Naive thymus-derived CD4-positive, alpha-beta T cell (primary cell): Measurements from ENCODE around the gene KCNK6. TPM values are rescaled to one million over a fixed set of nuclear protein-coding genes. Genes with fewer than 3 reads are reported as not detected.

ENCODE experiments used
- ATAC-seq: fragments of 150-1000 bp; cut with Tn5 transposase; 2 replicates; pipeline ENCODE4 v1.10.0; 2021; ENCODE audit warnings: mild to moderate bottlenecking, moderate library complexity
- CTCF ChIA-PET: fragments of 350-600 bp; sonication (Branson Sonifier 250); formaldehyde crosslinking; loops from one replicate; lab custom pipeline; 2021; ENCODE audit warnings: antibody characterized with exemption; lab: Charles Lee
- POLR2A ChIA-PET: fragments of 350-600 bp; sonication (Branson Sonifier 250); formaldehyde crosslinking; loops from one replicate; lab custom pipeline; 2021; ENCODE audit warnings: antibody characterized with exemption, inconsistent platforms; lab: Charles Lee
- DNase-seq, 9 donors: peaks; one replicate each; pipeline versions ENCODE4 v3.0.0 to v3.0.0-alpha.2; 2020 to 2022; ENCODE audit warnings: mixed read lengths in 1 of 9
- H3K27ac ChIP-seq: one replicate; pipeline ENCODE4 v1.7.0; 2013; ENCODE audit warnings: mild to moderate bottlenecking, low read depth, low read length, moderate library complexity
- H3K27me3 ChIP-seq, 2 donors: one replicate each; pipeline ENCODE4 v1.7.0; 2013; ENCODE audit warnings: low read length in 2 of 2, mild to moderate bottlenecking in 2 of 2, moderate library complexity in 2 of 2; ENCODE audit not compliant: control insufficient read depth in 2 of 2, insufficient read depth in 2 of 2
- H3K36me3 ChIP-seq, 3 experiments: 1 replicate in 2 of 3; 2 replicates in 1 of 3; pipeline ENCODE4 v1.7.0; 2013; ENCODE audit warnings: low read length in 3 of 3, mild to moderate bottlenecking in 3 of 3, moderate library complexity in 1 of 3; ENCODE audit not compliant: insufficient read depth in 3 of 3, control insufficient read depth in 2 of 3
- H3K4me1 ChIP-seq, 2 donors: one replicate each; pipeline ENCODE4 v1.7.0; 2013; ENCODE audit warnings: low read length in 2 of 2, mild to moderate bottlenecking in 2 of 2, moderate library complexity in 1 of 2; ENCODE audit not compliant: control insufficient read depth in 2 of 2, insufficient read depth in 2 of 2
- H3K4me3 ChIP-seq: 2 replicates; pipeline ENCODE4 v1.7.0; 2013; ENCODE audit warnings: mild to moderate bottlenecking, low read length
- H3K9me3 ChIP-seq, 3 experiments: 1 replicate in 2 of 3; 2 replicates in 1 of 3; pipeline ENCODE4 v1.7.0; 2013; ENCODE audit warnings: low read length in 3 of 3; ENCODE audit not compliant: control insufficient read depth in 2 of 3
- H3K27ac Mint-ChIP-seq, 9 donors: one replicate each; pipeline ENCODE4 v1.8.0; 2020 to 2022; ENCODE audit warnings: mixed read lengths in 9 of 9, mild to moderate bottlenecking in 8 of 9, moderate library complexity in 5 of 9, inconsistent platforms in 2 of 9
- H3K27me3 Mint-ChIP-seq, 5 donors: one replicate each; pipeline ENCODE4 v1.8.0; 2021 to 2022; ENCODE audit warnings: mixed read lengths in 5 of 5, mild to moderate bottlenecking in 1 of 5
- H3K36me3 Mint-ChIP-seq, 5 donors: one replicate each; pipeline ENCODE4 v1.8.0; 2020 to 2022; ENCODE audit warnings: mixed read lengths in 5 of 5, mild to moderate bottlenecking in 3 of 5, inconsistent platforms in 1 of 5
- H3K4me1 Mint-ChIP-seq, 7 donors: one replicate each; pipeline ENCODE4 v1.8.0; 2020 to 2022; ENCODE audit warnings: mixed read lengths in 7 of 7, mild to moderate bottlenecking in 3 of 7, inconsistent platforms in 1 of 7
- H3K4me3 Mint-ChIP-seq, 10 donors: one replicate each; pipeline ENCODE4 v1.8.0; 2020 to 2022; ENCODE audit warnings: mild to moderate bottlenecking in 10 of 10, mixed read lengths in 10 of 10, moderate library complexity in 6 of 10, inconsistent platforms in 2 of 10
- H3K9me3 Mint-ChIP-seq, 11 donors: one replicate each; pipeline ENCODE4 v1.8.0; 2020 to 2022; ENCODE audit warnings: mixed read lengths in 11 of 11, mild to moderate bottlenecking in 4 of 11, inconsistent platforms in 1 of 11, moderate library complexity in 1 of 11
- intact Hi-C, 2 donors: fragments of 100-400 bp; cut with micrococcal nuclease; formaldehyde crosslinking; loops; one replicate each; pipeline ENCODE4 v1.15.1; 2023
- polyA plus RNA-seq, 2 donors: library from polyadenylated mRNA; unstranded; fragments of 300-500 nt; fragmentation: Illumina TruSeq; gene quantifications; one replicate each; pipeline ENCODE4 v1.2.3, GENCODE V29; 2021
- total RNA-seq, 6 experiments: library from RNA in 5 of 6; stranded (reverse) in 5 of 6; gene quantifications; 1 replicate in 5 of 6; 2 replicates in 1 of 6; pipeline ENCODE4 v1.2.3 and lab custom pipeline; 2021 to 2026

The KCNK6 gene
- total and polyA plus RNA-seq, 7 experiments from 2014 or later = 1.8 to 19.9 (median 9.2) TPM

DNA sequence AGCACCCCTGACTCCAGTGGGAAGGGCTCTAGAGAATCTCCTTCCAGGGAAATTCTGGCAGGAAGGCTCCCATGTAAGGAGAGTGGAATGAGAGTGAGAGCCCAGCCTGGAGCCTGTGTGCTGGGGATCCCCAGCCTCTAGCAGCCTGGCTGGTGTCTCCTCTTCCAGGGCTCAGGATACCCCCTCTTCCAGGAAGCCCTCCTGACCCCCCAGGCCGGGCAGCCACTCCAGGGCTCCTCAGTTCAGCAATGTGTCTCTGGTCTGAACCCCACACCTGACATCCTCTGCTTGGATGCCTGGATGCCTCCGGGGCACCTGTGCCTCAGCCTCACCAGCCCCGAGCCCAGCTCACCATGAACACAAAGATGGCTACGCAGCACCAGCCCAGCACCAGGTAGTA, 12.6 kb upstream of the KCNK6 start:
- intact Hi-C loops = no loop called here
- Mint-ChIP-seq H3K9me3 (peaks cover 0 to 2% (median 0%) of the 10 kb centered on the region in 11 donors), H3K27me3 (no peaks in the 10 kb centered on the region), H3K4me1 (peaks cover 0 to 11% (median 4%) of the 10 kb centered on the region in 7 donors), H3K36me3 (peaks cover 4 to 18% (median 5%) of the 10 kb centered on the region in 5 donors), H3K27ac (peak overlapping the region in 1 of 9 donors; percentile 20), H3K4me3 (no peak overlapping the region)
- DNase-seq (no peak), ATAC-seq (no peak)
- no peak overlapping the region for H3K4me3 ChIP-seq
- no peaks in the 10 kb centered on the region for H3K4me1 ChIP-seq
- no peak overlapping the region for H3K27ac ChIP-seq
- peaks cover 0 to 38% (median 0%) of the 10 kb centered on the region in 3 experiments for H3K36me3 ChIP-seq
- POLR2A ChIA-PET = no interaction called here
- no peaks in the 10 kb centered on the region for H3K27me3 ChIP-seq
- CTCF ChIA-PET = no interaction called here
- no peaks in the 10 kb centered on the region for H3K9me3 ChIP-seq

DNA sequence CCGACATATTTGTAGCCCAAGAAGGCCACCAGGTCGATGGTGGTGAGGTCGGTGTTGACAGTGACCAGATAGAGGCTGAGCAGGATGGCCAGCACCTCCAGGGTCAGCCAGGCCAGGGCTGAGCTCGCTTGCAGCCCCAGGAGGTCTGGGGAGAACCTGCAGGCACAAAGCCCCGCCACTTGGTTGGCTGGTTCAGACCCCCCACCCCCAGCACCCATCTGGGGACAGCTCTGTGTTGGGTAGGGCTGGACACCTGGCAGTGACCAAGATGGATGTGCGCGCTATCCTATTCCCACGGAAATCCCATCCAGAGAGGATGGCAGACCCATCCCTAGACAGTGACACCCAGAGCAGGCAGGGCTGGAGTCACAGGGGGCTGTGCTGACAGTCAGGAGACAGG, 12.0 kb upstream of the KCNK6 start:
- H3K4me1 ChIP-seq = no peaks in the 10 kb centered on the region
- Mint-ChIP-seq H3K4me3 (no peak overlapping the region), H3K36me3 (peaks cover 4 to 19% (median 5%) of the 10 kb centered on the region in 5 donors), H3K27me3 (no peaks in the 10 kb centered on the region), H3K27ac (peak overlapping the region in 1 of 9 donors; percentile 20), H3K4me1 (peaks cover 0 to 14% (median 7%) of the 10 kb centered on the region in 7 donors), H3K9me3 (peaks cover 0 to 1% (median 0%) of the 10 kb centered on the region in 11 donors)
- no peaks in the 10 kb centered on the region for H3K27me3 ChIP-seq
- DNase-seq (no peak), ATAC-seq (no peak)
- intact Hi-C loops = no loop called here
- ChIA-PET POLR2A (no interaction called here), CTCF (no interaction called here)
- H3K36me3 ChIP-seq = peaks cover 0 to 38% (median 0%) of the 10 kb centered on the region in 3 experiments
- H3K9me3 ChIP-seq = no peaks in the 10 kb centered on the region
- no peak overlapping the region for H3K4me3 ChIP-seq
- H3K27ac ChIP-seq = no peak overlapping the region

- Histone ChIP-seq H3K27ac (no peak overlapping the region), H3K27me3 (no peaks in the 10 kb centered on the region), H3K4me1 (no peaks in the 10 kb centered on the region), H3K36me3 (peaks cover 0 to 38% (median 0%) of the 10 kb centered on the region in 3 experiments), H3K4me3 (no peak overlapping the region), H3K9me3 (no peaks in the 10 kb centered on the region)
- Mint-ChIP-seq H3K9me3 (no peaks in the 10 kb centered on the region), H3K36me3 (peaks cover 4 to 20% (median 5%) of the 10 kb centered on the region in 5 donors), H3K27ac (no peak overlapping the region), H3K27me3 (no peaks in the 10 kb centered on the region), H3K4me1 (peaks cover 0 to 16% (median 9%) of the 10 kb centered on the region in 7 donors), H3K4me3 (no peak overlapping the region)
- no peak for DNase-seq
- ATAC-seq = no peak
- intact Hi-C loops = no loop called here
- ChIA-PET POLR2A (no interaction called here), CTCF (no interaction called here)
These were observed 11.5 kb upstream of the KCNK6 start for GRCh38 chr19:38308006-38308766.

- no peaks in the 10 kb centered on the region for H3K9me3 ChIP-seq
- peaks cover 0 to 38% (median 0%) of the 10 kb centered on the region in 3 experiments for H3K36me3 ChIP-seq
- no peaks in the 10 kb centered on the region for H3K27me3 ChIP-seq
- CTCF ChIA-PET = no interaction called here
- H3K4me1 ChIP-seq = no peaks in the 10 kb centered on the region
- H3K27me3 Mint-ChIP-seq = no peaks in the 10 kb centered on the region
- no peak for DNase-seq
- H3K4me1 Mint-ChIP-seq = peaks cover 4 to 21% (median 15%) of the 10 kb centered on the region in 7 donors
- H3K9me3 Mint-ChIP-seq = no peaks in the 10 kb centered on the region
- no peak overlapping the region for H3K4me3 ChIP-seq
- no peak overlapping the region for H3K27ac Mint-ChIP-seq
- POLR2A ChIA-PET = interaction anchor here (1.8 kb wide), 1 partner anchor 11 kb away, joined by 4 read pairs; no protein-coding TSS in a partner anchor
- H3K4me3 Mint-ChIP-seq = no peak overlapping the region
- no peak for ATAC-seq
- no peak overlapping the region for H3K27ac ChIP-seq
- H3K36me3 Mint-ChIP-seq = peaks cover 4 to 20% (median 5%) of the 10 kb centered on the region in 5 donors
- intact Hi-C loops = no loop called here
These were observed 10.6 kb upstream of the KCNK6 start for GRCh38 chr19:38308926-38309614.

- ATAC-seq (no peak), DNase-seq (no peak)
- no peak overlapping the region for H3K4me3 Mint-ChIP-seq
- Histone ChIP-seq H3K9me3 (no peaks in the 10 kb centered on the region), H3K27me3 (no peaks in the 10 kb centered on the region), H3K4me3 (no peak overlapping the region), H3K36me3 (peaks cover 0 to 38% (median 0%) of the 10 kb centered on the region in 3 experiments), H3K27ac (no peak overlapping the region), H3K4me1 (no peaks in the 10 kb centered on the region)
- no peaks in the 10 kb centered on the region for H3K9me3 Mint-ChIP-seq
- no peaks in the 10 kb centered on the region for H3K27me3 Mint-ChIP-seq
- ChIA-PET POLR2A (interaction anchor here (1.8 kb wide), 1 partner anchor 11 kb away, joined by 4 read pairs; no protein-coding TSS in a partner anchor), CTCF (no interaction called here)
- peaks cover 4 to 21% (median 15%) of the 10 kb centered on the region in 7 donors for H3K4me1 Mint-ChIP-seq
- peaks cover 4 to 20% (median 5%) of the 10 kb centered on the region in 5 donors for H3K36me3 Mint-ChIP-seq
- intact Hi-C loops = loop anchor here in 1 of 2 donors (10.0 kb wide), 2 partner anchors 655 to 1095 kb away; partner anchors contain the start of genes ZFP30, ZNF383 and ZNF585B
- peak overlapping the region in 1 of 9 donors; percentile 63 for H3K27ac Mint-ChIP-seq
These were observed 9.9 kb upstream of the KCNK6 start for GRCh38 chr19:38309615-38310278.

GRCh38 chr19:38310279-38310670, 9.4 kb upstream of the KCNK6 start:
- Mint-ChIP-seq H3K27me3 (no peaks in the 10 kb centered on the region), H3K27ac (peak overlapping the region in 2 of 9 donors; percentile 59 to 63), H3K4me1 (peaks cover 6 to 23% (median 18%) of the 10 kb centered on the region in 7 donors), H3K36me3 (peaks cover 4 to 20% (median 5%) of the 10 kb centered on the region in 5 donors), H3K9me3 (no peaks in the 10 kb centered on the region), H3K4me3 (no peak overlapping the region)
- ChIA-PET CTCF (interaction anchor here (0.7 kb wide), 1 partner anchor 71 kb away, joined by 3 read pairs; no protein-coding TSS in a partner anchor), POLR2A (interaction anchor here (0.5 to 1.8 kb wide), 3 partner anchors 10 to 324 kb away, joined by 3 to 6 read pairs (median 4); no protein-coding TSS in a partner anchor)
- intact Hi-C loops = loop anchor here in 1 of 2 donors (10.0 kb wide), 2 partner anchors 655 to 1095 kb away; partner anchors contain the start of genes ZFP30, ZNF383 and ZNF585B
- no peak for ATAC-seq
- H3K27me3 ChIP-seq = no peaks in the 10 kb centered on the region
- H3K4me1 ChIP-seq = peaks cover under 1 to 2% of the 10 kb centered on the region in 2 donors
- no peak overlapping the region for H3K4me3 ChIP-seq
- H3K9me3 ChIP-seq = no peaks in the 10 kb centered on the region
- no peak overlapping the region for H3K27ac ChIP-seq
- peaks cover 0 to 38% (median 0%) of the 10 kb centered on the region in 3 experiments for H3K36me3 ChIP-seq
- no peak for DNase-seq
